Activated CD4-positive, alpha-beta T cell treated with anti-CD3 and anti-CD28 coated beads, Interleukin-10, Interleukin-2, amounts not matched to agents 100 ng/mL and 50 ng/mL, durations not matched to agents 16 hours and 8 hours (primary cell): Measurements from ENCODE around the gene PROM1.

Experiments used
- DNase-seq: peaks from one replicate; pipeline ENCODE4 v3.0.0-alpha.2; 2020

PROM1 gene

GRCh38 chr4:16083241-16084191 is at the start of gene PROM1:
TSS of gene PROM1 (minus strand) at chr4:16084023. CDS start at chr4:16075906, 8,117 bp downstream.
- no peak for DNase-seq

- DNase-seq, result no peak
Measured at GRCh38 chr4:16133406-16133805, 49.6 kb upstream of the PROM1 start.

- no peak for DNase-seq
Measured at GRCh38 chr4:16131293-16131692, 47.5 kb upstream of the PROM1 start.

GRCh38 chr4:16129336-16129735 is 45.5 kb upstream of the PROM1 start:
- DNase-seq, result no peak

GRCh38 chr4:16126714-16127113 is 42.9 kb upstream of the PROM1 start:
- DNase-seq, result no peak

- peak; percentile 3 for DNase-seq
Measured at GRCh38 chr4:16125571-16126445, 42.0 kb upstream of the PROM1 start.

- DNase-seq, result no peak
Measured at GRCh38 chr4:16124232-16124631, 40.4 kb upstream of the PROM1 start.

- DNase-seq, result no peak
Measured at GRCh38 chr4:16123356-16124084, 39.7 kb upstream of the PROM1 start.

GRCh38 chr4:16122784-16123183 is 39.0 kb upstream of the PROM1 start:
- DNase-seq, result peak; percentile 42

GRCh38 chr4:16122308-16122711 is 38.5 kb upstream of the PROM1 start:
- DNase-seq, result no peak

GRCh38 chr4:16120720-16121119 is 36.9 kb upstream of the PROM1 start:
- DNase-seq, result no peak

- no peak for DNase-seq
Measured at GRCh38 chr4:16119981-16120380, 36.2 kb upstream of the PROM1 start.

GRCh38 chr4:16118090-16118489 is 34.3 kb upstream of the PROM1 start:
- no peak for DNase-seq

- no peak for DNase-seq
Measured at GRCh38 chr4:16117164-16117563, 33.3 kb upstream of the PROM1 start.

GRCh38 chr4:16116493-16116990 is 32.7 kb upstream of the PROM1 start:
- no peak for DNase-seq

GRCh38 chr4:16116019-16116418 is 32.2 kb upstream of the PROM1 start:
- no peak for DNase-seq

- no peak for DNase-seq
Measured at GRCh38 chr4:16114546-16114945, 30.7 kb upstream of the PROM1 start.

GRCh38 chr4:16113741-16114140 is 29.9 kb upstream of the PROM1 start:
- DNase-seq, result no peak

GRCh38 chr4:16111533-16111932 is 27.7 kb upstream of the PROM1 start:
- no peak for DNase-seq

- DNase-seq, result no peak
Measured at GRCh38 chr4:16110661-16111290, 27.0 kb upstream of the PROM1 start.

GRCh38 chr4:16110199-16110598 is 26.4 kb upstream of the PROM1 start:
- DNase-seq, result no peak

- no peak for DNase-seq
Measured at GRCh38 chr4:16109256-16109655, 25.4 kb upstream of the PROM1 start.
